ENCODE data around the gene ARL10. TPM values are rescaled to one million over a fixed set of nuclear protein-coding genes. Genes with fewer than 3 reads are reported as not detected.
"Not testable (repeated sequence)": the region's sequence is repeated elsewhere in the genome, so short reads cannot be mapped to it uniquely, and the experiment has no call there.

The ARL10 gene
- total RNA-seq, 1 donor from 2014 or later = 14.3 TPM

- no peak overlapping the region for H2AFZ ChIP-seq (ENCODE audit: low read depth, low read length)
- H3K27ac ChIP-seq (ENCODE audit: low read depth, low read length) = no peak overlapping the region
- H3K36me3 ChIP-seq (ENCODE audit: insufficient read depth, low read length) = peaks cover 2% of the 10 kb centered on the region
- H3K4me1 Mint-ChIP-seq (ENCODE audit: low read depth, unreplicated experiment) = peaks cover 7% of the 10 kb centered on the region
- no peak overlapping the region for H3K4me3 Mint-ChIP-seq (ENCODE audit: unreplicated experiment)
- TF ChIP-seq CTCF (IDR thresholded peaks at IDR 0.05; ENCODE audit: insufficient read depth, low read depth, low read length) (no peak), EZH2 (IDR thresholded peaks at IDR 0.05; ENCODE audit: insufficient read depth, low read length) (no peak)
- H3K27me3 Mint-ChIP-seq (ENCODE audit: low read depth, unreplicated experiment) = no peaks in the 10 kb centered on the region
- FAIRE-seq (no peak), DNase-seq (ENCODE audit: low read depth) (no peak)
- peaks cover 25% of the 10 kb centered on the region for H4K20me1 ChIP-seq (ENCODE audit: insufficient read depth, low read length)
- peaks cover 3% of the 10 kb centered on the region for H3K79me2 ChIP-seq (ENCODE audit: insufficient read depth, low read length)
- no peak overlapping the region for H3K4me3 ChIP-seq (ENCODE audit: insufficient read depth, low read depth, low read length)
- peaks cover 20% of the 10 kb centered on the region for H3K36me3 Mint-ChIP-seq (ENCODE audit: low read depth, unreplicated experiment)
- no peak overlapping the region for H3K4me2 ChIP-seq (ENCODE audit: low read length)
- no peaks in the 10 kb centered on the region for H3K4me1 ChIP-seq (ENCODE audit: insufficient read depth, low read length)
- no peaks in the 10 kb centered on the region for H3K9me3 ChIP-seq (ENCODE audit: insufficient read depth, low read depth, low read length)
- no peak overlapping the region for H3K27ac Mint-ChIP-seq (ENCODE audit: unreplicated experiment)
- no peaks in the 10 kb centered on the region for H3K9me3 Mint-ChIP-seq (ENCODE audit: unreplicated experiment)
- no peak overlapping the region for H3K9ac ChIP-seq (ENCODE audit: low read length)
- no peaks in the 10 kb centered on the region for H3K27me3 ChIP-seq (ENCODE audit: insufficient read depth, low read length)
Measured at GRCh38 chr5:176407456-176408251, 42.4 kb downstream of the ARL10 start.

- H2AFZ ChIP-seq (ENCODE audit: low read depth, low read length); H3K4me2 ChIP-seq (ENCODE audit: low read length); H3K9ac ChIP-seq (ENCODE audit: low read length); DNase-seq (ENCODE audit: low read depth); H3K27ac Mint-ChIP-seq (ENCODE audit: unreplicated experiment); FAIRE-seq; H3K27me3 Mint-ChIP-seq (ENCODE audit: low read depth, unreplicated experiment); H3K27ac ChIP-seq (ENCODE audit: low read depth, low read length); H3K4me3 ChIP-seq (ENCODE audit: insufficient read depth, low read depth, low read length); H3K36me3 ChIP-seq (ENCODE audit: insufficient read depth, low read length); H3K79me2 ChIP-seq (ENCODE audit: insufficient read depth, low read length); H3K27me3 ChIP-seq (ENCODE audit: insufficient read depth, low read length); H3K4me3 Mint-ChIP-seq (ENCODE audit: unreplicated experiment); H3K9me3 ChIP-seq (ENCODE audit: insufficient read depth, low read depth, low read length); H3K4me1 ChIP-seq (ENCODE audit: insufficient read depth, low read length); H3K9me3 Mint-ChIP-seq (ENCODE audit: unreplicated experiment): not testable (repeated sequence)
- peaks cover 23% of the 10 kb centered on the region for H3K36me3 Mint-ChIP-seq (ENCODE audit: low read depth, unreplicated experiment)
- H3K4me1 Mint-ChIP-seq (ENCODE audit: low read depth, unreplicated experiment) = peaks cover 13% of the 10 kb centered on the region
- peaks cover 31% of the 10 kb centered on the region for H4K20me1 ChIP-seq (ENCODE audit: insufficient read depth, low read length)
Measured at GRCh38 chr5:176408252-176408573, 42.9 kb downstream of the ARL10 start.

DNA sequence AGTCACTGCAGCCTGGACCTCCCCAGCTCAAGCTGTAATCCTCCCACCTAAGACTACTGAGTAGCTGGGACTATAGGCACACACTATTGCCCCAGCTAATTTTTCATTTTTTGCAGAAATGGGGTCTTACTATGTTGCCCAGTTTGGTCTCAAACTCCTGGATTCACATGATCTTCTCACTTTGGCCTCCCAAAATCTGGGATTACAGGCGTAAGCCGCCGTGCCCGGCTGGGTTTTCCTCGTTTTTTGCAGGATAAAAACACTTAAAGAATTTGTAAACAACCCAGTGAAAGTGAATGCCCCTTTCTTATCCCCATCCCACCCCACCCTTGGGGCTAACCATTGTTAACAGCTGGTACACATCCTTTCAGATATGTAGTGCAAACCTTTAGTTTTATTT lies 43.3 kb downstream of the ARL10 start:
- no peak for FAIRE-seq

More for the DNA sequence above, 43.3 kb downstream of the ARL10 start:
- H3K79me2 ChIP-seq (ENCODE audit: insufficient read depth, low read length) = peaks cover 7% of the 10 kb centered on the region
- no peaks in the 10 kb centered on the region for H3K9me3 ChIP-seq (ENCODE audit: insufficient read depth, low read depth, low read length)
- no peak overlapping the region for H2AFZ ChIP-seq (ENCODE audit: low read depth, low read length)
- Mint-ChIP-seq H3K27ac (ENCODE audit: unreplicated experiment) (no peak overlapping the region), H3K36me3 (ENCODE audit: low read depth, unreplicated experiment) (peaks cover 23% of the 10 kb centered on the region), H3K4me1 (ENCODE audit: low read depth, unreplicated experiment) (peaks cover 16% of the 10 kb centered on the region), H3K27me3 (ENCODE audit: low read depth, unreplicated experiment) (no peaks in the 10 kb centered on the region), H3K4me3 (ENCODE audit: unreplicated experiment) (no peak overlapping the region), H3K9me3 (ENCODE audit: unreplicated experiment) (no peaks in the 10 kb centered on the region)
- H3K4me3 ChIP-seq (ENCODE audit: insufficient read depth, low read depth, low read length) = no peak overlapping the region
- no peaks in the 10 kb centered on the region for H3K27me3 ChIP-seq (ENCODE audit: insufficient read depth, low read length)
- no peaks in the 10 kb centered on the region for H3K4me1 ChIP-seq (ENCODE audit: insufficient read depth, low read length)
- no peak for DNase-seq (ENCODE audit: low read depth)
- H3K36me3 ChIP-seq (ENCODE audit: insufficient read depth, low read length) = peaks cover 2% of the 10 kb centered on the region
- peaks cover 34% of the 10 kb centered on the region for H4K20me1 ChIP-seq (ENCODE audit: insufficient read depth, low read length)
- H3K4me2 ChIP-seq (ENCODE audit: low read length) = no peak overlapping the region
- no peak overlapping the region for H3K9ac ChIP-seq (ENCODE audit: low read length)
- H3K27ac ChIP-seq (ENCODE audit: low read depth, low read length) = no peak overlapping the region
- no peak for TF ChIP-seq EZH2 (IDR thresholded peaks at IDR 0.05; ENCODE audit: insufficient read depth, low read length)
- no peak for TF ChIP-seq CTCF (IDR thresholded peaks at IDR 0.05; ENCODE audit: insufficient read depth, low read depth, low read length)

All from astrocyte (in vitro differentiated cells and primary cell).